ENCODE results near the gene CACNA1G.

Gene CACNA1G

DNA sequence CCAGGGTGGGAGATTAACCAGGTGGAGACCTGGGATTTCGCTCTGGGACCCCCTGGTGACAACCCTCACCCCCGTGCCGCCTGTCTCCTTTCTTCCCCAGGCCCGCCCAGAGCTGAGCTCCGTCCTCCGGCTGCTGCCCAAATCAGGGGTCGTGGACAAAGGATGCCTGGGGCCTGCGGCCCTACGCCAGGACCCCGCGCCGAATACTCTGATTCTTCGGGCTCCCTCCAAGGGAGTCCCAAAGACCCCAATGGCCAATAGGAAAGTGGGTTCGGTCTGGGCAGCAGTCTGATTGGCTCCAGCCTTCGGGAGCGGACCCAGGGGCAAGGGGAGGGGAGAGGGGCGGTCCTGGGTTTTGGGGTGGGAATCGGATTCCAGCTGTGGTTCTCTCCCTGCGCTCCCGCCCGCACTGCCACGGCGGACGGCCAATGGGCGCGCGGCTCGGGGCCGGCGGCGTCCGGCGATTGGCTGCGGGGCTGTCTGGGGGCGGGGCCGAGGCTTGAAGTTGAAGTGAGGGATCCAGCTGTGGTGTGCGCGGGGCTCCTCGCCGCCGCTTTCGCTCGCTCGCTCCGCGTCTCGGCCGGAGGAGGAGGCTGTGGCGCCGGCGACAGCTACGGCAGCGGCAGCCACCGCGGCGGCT, at the start of gene CACNA1G:
Gene CACNA1G, plus strand, starts transcription at position 531 of the 640 bp plus-strand sequence. CDS start 745 bp downstream, outside the sequence.
- peak; percentile 60 to 64 for DNase-seq

GRCh38 chr17:50511058-50511457, 49.5 kb upstream of the CACNA1G start:
- no peak for DNase-seq

DNA sequence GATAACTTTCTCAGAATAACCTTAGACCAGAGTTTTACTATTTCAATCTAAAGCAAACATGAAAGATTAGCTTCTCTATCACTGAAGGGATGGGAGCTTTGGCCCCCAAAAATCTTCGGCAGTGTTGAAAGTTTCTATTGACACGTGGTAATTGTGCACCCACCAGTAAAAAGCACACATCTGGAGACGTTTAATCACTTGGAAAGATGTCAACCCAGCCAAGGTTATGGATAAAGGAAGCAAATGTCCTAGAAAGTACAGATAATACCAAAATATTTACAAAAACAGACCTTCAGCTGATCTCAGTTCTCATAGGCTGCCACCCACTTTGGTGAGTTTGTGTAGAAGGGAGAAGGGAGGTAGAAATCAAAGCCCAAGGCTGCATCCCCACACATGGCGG, 47.0 kb upstream of the CACNA1G start:
- no peak for DNase-seq

GRCh38 chr17:50514388-50514787, 46.1 kb upstream of the CACNA1G start:
- DNase-seq: no peak

- DNase-seq: peak; percentile 72 to 82
These were observed 45.4 kb upstream of the CACNA1G start for GRCh38 chr17:50514936-50515702.

DNA sequence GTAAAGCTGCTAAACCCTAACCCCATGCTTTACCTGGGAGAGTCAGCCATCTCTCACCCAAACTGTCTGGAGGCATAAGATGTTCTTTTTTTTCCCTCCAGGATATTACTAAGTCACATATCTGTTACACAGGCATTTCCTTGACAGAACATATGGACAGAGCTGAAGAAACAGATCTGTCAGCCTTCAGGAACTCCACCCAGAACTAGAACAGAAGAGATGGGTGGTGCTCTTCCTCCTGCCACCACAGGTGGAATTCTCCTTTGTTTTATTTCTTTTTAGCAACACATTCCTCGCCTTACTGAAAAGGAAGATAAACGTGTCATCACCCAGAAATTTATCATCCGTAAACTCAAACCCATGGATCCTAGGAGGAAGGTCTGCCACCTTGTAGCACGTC, 43.5 kb upstream of the CACNA1G start:
- no peak for DNase-seq

GRCh38 chr17:50517504-50518383, 42.8 kb upstream of the CACNA1G start:
- no peak for DNase-seq

DNA sequence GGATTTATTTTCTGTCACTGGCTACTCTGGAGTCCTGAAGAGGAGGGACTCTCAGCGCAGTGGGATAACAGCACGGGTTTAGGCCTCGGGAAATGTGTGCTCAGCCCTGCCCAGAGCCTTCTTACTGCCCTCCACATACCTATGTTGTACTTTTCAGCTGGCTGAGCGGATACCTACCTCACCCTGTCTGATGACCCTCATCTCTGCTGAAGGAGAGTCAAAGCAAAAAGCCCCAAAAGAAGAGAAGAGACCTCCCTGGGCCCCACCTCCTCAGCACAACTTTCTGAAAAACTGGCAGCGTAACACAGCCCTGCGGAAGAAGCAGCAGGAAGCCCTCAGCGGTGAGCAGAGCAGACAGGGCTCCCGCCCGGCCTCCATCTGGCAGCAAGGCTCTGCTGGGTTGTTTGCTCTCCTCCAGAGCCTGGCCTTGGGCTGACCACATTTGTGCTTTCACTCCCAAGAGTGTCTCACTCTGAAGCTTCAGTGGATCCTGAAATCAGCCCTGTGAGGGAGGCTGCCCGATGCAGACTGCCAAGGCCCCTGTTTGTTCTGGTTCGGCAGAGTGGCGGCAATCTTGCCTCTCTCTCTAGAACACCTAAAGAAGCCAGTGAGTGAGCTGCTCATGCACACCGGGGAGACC, 42.0 kb upstream of the CACNA1G start:
- DNase-seq: no peak

DNA sequence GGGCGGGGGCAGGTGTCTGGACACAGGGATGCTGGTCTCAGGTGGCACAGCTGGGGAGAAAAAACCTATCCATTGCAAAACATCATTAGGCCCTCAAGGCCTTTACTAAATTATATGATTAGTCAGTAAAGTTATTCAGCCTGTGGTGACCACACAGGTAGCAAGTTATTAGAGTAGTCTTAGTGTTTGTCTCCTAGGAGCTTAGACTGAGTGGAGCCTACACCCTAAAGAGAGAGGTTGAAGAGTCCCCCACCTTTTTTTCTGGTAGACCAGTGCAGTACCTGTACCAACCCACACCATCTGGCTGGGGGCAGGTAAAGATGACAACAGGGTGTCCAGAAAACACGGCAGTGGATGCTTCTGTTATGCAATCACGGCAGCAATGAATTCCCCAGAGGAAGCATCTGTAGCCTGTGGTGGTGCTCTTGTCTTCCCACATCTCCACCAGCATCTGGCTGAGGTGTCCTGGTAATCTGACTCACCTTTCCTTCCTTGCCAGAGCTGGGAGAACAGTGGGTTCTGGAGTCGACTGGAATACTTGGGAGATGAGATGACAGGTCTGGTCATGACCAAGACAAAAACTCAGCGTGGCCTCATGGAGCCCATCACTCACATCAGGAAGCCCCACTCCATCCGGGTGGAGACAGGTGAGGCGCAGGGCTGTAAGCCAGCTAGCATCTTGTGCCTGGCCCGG, 41.2 kb upstream of the CACNA1G start:
- DNase-seq: no peak

DNA sequence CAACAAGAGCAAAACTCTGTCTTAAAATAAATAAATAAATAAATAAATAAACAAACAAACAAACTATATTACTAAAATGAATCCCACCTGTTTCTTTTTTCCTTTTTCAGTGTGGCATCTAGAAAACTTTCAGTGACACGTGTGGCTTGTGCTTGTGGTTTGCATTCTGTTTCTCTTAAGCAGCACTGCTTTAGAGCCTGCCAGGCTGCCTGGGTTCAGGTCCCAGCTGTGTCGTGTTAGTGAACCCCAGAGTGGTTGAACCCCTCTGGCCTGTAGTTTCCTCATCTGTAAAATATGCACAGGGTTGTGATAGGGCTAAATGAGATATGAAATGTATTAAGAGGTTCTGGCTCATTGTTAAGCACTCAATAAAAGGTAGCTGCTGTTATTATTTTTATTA, 40.0 kb upstream of the CACNA1G start:
- DNase-seq: no peak

DNA sequence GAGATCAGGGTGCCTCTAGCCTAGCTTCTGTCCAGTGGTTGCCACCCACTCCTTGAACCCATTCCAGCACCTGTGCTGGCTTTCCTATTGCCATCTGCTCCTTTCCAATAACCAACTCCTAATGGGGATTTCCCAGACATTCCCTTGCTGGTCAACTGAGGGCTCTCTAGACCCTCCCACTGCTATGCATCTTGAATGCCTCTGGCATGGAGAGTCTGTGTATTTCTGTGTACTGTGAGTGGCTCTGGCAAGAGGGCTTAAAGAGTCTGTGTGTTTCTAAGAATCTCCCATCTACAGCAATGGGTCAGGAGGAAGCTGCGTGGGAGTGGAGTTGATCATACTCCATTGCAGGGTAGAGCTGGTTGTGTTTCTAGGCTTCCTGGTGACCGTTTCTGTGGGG, 39.0 kb upstream of the CACNA1G start:
- no peak for DNase-seq

- no peak for DNase-seq
These were observed 37.7 kb upstream of the CACNA1G start for GRCh38 chr17:50522766-50523165.

DNA sequence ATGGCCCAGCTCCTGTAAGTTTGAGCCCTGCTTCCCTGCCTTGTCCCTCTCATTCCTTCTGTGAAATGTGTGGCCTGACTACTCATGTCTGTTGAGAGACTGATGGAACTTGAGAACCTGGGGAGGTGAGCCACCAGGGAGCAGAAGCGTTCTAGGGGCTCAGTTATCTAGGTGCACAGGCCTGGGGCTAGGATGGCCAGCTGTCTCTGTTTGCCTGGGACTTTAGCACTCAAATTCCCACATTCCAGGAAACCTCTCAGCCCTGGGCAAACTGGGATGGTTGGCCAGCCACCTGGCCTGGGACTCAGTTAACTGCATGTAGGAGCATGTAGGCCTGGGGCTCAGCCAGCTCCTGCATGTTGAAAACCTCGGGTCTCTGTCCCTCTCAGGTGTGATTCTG, 37.3 kb upstream of the CACNA1G start:
- no peak for DNase-seq

GRCh38 chr17:50524838-50525237, 35.7 kb upstream of the CACNA1G start:
- DNase-seq: no peak

DNA sequence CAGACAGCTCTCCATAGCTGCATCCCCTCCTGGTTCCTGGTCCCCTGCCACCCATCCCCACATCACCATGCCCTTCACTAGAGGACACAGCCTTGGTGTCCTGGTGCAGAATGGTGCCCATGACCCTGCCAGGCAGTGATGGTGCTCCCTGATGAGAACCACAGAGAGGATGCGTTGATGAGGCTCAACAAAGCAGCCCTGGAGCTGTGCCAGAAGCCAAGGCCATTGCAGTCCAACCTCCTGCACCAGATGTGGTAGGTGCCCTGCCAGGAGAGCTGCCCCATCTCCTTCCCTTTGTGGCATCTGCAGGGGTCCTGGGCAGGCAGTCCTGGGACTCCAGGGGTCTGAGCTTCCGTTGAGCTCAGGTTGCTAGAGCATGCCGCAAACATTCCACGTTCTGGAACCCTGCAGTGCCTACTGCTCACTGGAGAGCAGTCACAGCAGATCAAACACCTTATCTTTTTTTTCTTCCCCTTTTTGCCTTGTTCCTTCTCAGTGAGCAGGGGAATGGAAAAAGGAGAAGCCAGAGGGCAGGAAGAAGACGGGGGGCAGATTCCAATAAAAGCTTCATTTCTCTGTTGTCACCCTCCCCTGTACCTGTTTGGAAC, 33.3 kb upstream of the CACNA1G start:
- DNase-seq: peak; percentile 63 to 68

- no peak for DNase-seq
These were observed 32.5 kb upstream of the CACNA1G start for GRCh38 chr17:50527949-50528474.

DNA sequence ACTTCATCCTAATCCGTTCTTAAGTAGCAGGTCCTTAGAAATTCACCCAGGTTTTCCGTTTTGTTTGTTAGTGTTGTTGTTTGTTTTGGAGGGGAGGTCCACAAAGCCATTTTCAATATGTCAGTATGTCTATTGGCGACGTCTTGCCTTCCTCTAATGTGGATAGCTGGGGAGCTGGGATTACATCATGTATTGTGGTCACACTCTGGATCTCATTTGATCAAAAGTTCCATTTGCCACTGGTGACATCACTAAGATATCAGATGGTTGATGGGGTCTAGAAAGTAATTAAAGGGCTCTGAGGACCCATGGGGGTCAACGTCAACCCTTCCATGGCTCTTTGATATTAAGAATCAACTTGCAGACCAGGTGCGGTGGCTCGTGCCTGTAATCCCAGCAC, 30.7 kb upstream of the CACNA1G start:
- no peak for DNase-seq

DNA sequence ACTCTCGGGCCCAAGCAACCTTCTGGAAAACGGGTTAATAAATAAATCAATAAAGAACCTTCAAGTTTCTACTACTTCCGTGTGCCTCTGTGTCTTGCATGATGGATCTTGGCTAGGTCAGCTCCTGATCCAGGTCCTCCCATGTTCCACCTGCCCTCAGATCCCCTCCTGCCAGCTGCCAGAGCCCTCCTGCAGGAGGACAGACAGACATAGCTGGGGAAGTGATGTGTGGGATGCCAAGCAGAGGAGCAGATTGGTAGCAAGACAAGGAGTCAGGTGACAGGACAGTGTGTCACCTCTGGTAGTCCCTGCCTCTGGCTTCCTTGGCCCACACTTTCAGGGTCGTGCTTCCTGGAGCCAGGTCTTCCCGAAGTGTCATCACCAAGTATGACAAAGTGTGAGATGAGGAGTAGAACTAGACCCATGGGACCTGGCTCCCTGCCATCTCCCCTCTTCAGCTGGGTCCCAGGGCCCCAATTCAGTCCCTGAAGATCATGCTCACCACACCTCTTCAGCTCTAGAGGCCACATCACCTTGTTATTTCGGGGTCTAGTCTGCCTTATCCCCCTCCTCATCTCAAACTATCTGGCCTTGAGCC, 29.0 kb upstream of the CACNA1G start:
- DNase-seq: no peak

GRCh38 chr17:50532452-50533024, 28.0 kb upstream of the CACNA1G start, which contains the start of gene EPN3:
Gene EPN3, plus strand, starts transcription at chr17:50532735. Its CDS starts 3,822 bp downstream, at chr17:50536557.
- DNase-seq: no peak

DNA sequence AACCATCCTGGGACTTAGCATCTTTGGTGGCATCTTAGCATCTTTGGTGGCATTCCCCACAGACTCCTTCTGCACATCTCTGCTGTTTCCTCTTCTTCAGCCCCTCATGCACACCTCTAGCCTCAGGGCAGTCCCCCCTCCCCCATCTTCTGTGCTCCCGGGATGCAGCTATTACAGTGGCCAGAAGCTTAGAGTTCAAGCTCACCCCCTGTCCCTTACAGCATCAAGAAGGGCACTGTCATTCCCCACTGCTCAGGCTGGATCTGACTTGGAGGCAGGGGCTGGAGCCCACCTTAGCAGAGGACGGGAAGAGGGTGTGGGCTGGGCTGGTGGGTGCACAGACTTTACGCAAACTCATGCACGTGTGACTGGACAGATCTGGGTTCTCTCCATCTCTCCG, 27.3 kb upstream of the CACNA1G start:
- DNase-seq: no peak

GRCh38 chr17:50533720-50534148, 26.8 kb upstream of the CACNA1G start:
- no peak for DNase-seq

Data from AML-193 (cell line).